ENCODE data around the gene S100A12. TPM values are rescaled to one million over a fixed set of nuclear protein-coding genes. Genes with fewer than 3 reads are reported as not detected.

Gene S100A12
- total RNA-seq, 2 experiments from 2014 or later = 4.0 to 5.5 TPM

GRCh38 chr1:153343811-153344717 is 31.4 kb downstream of the S100A12 start:
- no peak for TF ChIP-seq CTCF (IDR thresholded peaks at IDR 0.05)
- Mint-ChIP-seq H3K27ac (no peak overlapping the region), H3K36me3 (ENCODE audit: low read depth) (no peaks in the 10 kb centered on the region), H3K27me3 (peaks cover 22% of the 10 kb centered on the region), H3K4me3 (no peak overlapping the region), H3K4me1 (ENCODE audit: low read depth) (peaks cover 66% of the 10 kb centered on the region), H3K9me3 (no peaks in the 10 kb centered on the region)
- no peak overlapping the region for H3K27ac ChIP-seq (ENCODE audit: low read depth in 1 of 2, low read length in 2 of 2)
- DNase-seq (no peak), ATAC-seq (ENCODE audit: poor library complexity) (no peak)
- peaks cover 0 to 9% of the 10 kb centered on the region in 2 experiments for H3K27me3 ChIP-seq (ENCODE audit: control insufficient read depth in 1 of 2, insufficient read depth in 2 of 2, low read length in 2 of 2)
- no peaks in the 10 kb centered on the region for H3K9me3 ChIP-seq (ENCODE audit: control insufficient read depth in 1 of 2, insufficient read depth in 1 of 2, low read length in 2 of 2)
- no peaks in the 10 kb centered on the region for H3K36me3 ChIP-seq (ENCODE audit: insufficient read depth, low read length)
- ChIA-PET POLR2A (no interaction called here), CTCF (no interaction called here)
- H3K4me3 ChIP-seq (ENCODE audit: low read length) = no peak overlapping the region
- intact Hi-C loops (cut with DNase I, micrococcal nuclease) = no loop called here
- H3K4me1 ChIP-seq (ENCODE audit: insufficient read depth, low read length) = peaks cover 33% of the 10 kb centered on the region

DNA sequence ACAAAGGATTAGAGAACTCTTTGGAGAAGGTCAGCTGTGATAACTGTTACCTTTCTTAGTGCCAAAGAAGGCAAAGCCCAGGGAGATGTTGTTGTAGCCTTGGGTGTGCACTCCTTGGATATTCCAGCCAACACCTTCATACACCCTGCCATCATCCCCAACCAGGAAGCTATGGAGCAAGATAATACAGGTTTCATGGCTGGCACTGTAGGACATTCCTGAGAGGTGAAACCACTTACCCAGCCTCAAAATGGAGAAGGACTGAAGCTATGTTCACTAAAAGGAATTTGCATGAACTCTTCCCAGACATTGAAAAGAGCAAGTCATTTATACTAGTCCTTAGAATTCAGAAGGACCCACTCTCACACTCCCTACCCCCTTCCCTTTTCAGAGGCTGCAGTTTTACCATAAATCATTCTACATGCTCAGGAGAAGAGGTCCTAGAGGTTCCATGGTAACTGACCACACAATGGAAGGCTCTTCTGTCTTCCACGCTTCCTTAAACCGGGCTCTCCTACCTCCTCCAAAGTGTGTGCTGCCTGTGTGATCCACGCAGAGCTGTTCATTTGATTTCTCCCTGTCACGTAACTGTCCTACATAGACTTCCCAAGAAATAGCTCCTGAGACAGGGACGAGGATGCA is 32.3 kb downstream of the S100A12 start:
- ChIA-PET CTCF (interaction anchor here (1.4 kb wide), 1 partner anchor 9 kb away, joined by 5 read pairs; no protein-coding TSS in a partner anchor), POLR2A (interaction anchor here (1.2 kb wide), 1 partner anchor 14 kb away, joined by 3 read pairs; the partner anchor contains the start of gene S100A9)
- Histone ChIP-seq H3K27me3 (ENCODE audit: control insufficient read depth in 1 of 2, insufficient read depth in 2 of 2, low read length in 2 of 2) (peaks cover 0 to 9% of the 10 kb centered on the region in 2 experiments), H3K4me1 (ENCODE audit: insufficient read depth, low read length) (peaks cover 33% of the 10 kb centered on the region), H3K36me3 (ENCODE audit: insufficient read depth, low read length) (no peaks in the 10 kb centered on the region), H3K4me3 (ENCODE audit: low read length) (no peak overlapping the region), H3K27ac (ENCODE audit: low read depth in 1 of 2, low read length in 2 of 2) (no peak overlapping the region), H3K9me3 (ENCODE audit: control insufficient read depth in 1 of 2, insufficient read depth in 1 of 2, low read length in 2 of 2) (no peaks in the 10 kb centered on the region)
- ATAC-seq (ENCODE audit: poor library complexity) = no peak
- Mint-ChIP-seq H3K36me3 (ENCODE audit: low read depth) (no peaks in the 10 kb centered on the region), H3K4me3 (no peak overlapping the region), H3K9me3 (no peaks in the 10 kb centered on the region), H3K4me1 (ENCODE audit: low read depth) (peaks cover 75% of the 10 kb centered on the region), H3K27ac (no peak overlapping the region), H3K27me3 (peaks cover 18% of the 10 kb centered on the region)
- intact Hi-C loops (cut with DNase I, micrococcal nuclease) = no loop called here
- no peak for DNase-seq
- TF ChIP-seq CTCF (IDR thresholded peaks at IDR 0.05) = no peak

- ChIA-PET POLR2A (interaction anchor here (1.2 kb wide), 1 partner anchor 15 kb away, joined by 3 read pairs; the partner anchor contains the start of gene S100A9), CTCF (interaction anchor here (1.4 kb wide), 1 partner anchor 10 kb away, joined by 5 read pairs; no protein-coding TSS in a partner anchor)
- Histone ChIP-seq H3K36me3 (ENCODE audit: insufficient read depth, low read length) (no peaks in the 10 kb centered on the region), H3K27ac (ENCODE audit: low read depth in 1 of 2, low read length in 2 of 2) (no peak overlapping the region), H3K9me3 (ENCODE audit: control insufficient read depth in 1 of 2, insufficient read depth in 1 of 2, low read length in 2 of 2) (no peaks in the 10 kb centered on the region), H3K4me3 (ENCODE audit: low read length) (no peak overlapping the region), H3K4me1 (ENCODE audit: insufficient read depth, low read length) (peaks cover 33% of the 10 kb centered on the region), H3K27me3 (ENCODE audit: control insufficient read depth in 1 of 2, insufficient read depth in 2 of 2, low read length in 2 of 2) (peaks cover 0 to 9% of the 10 kb centered on the region in 2 experiments)
- Mint-ChIP-seq H3K9me3 (no peaks in the 10 kb centered on the region), H3K4me1 (ENCODE audit: low read depth) (peaks cover 85% of the 10 kb centered on the region), H3K36me3 (ENCODE audit: low read depth) (no peaks in the 10 kb centered on the region), H3K27ac (no peak overlapping the region), H3K4me3 (no peak overlapping the region), H3K27me3 (peaks cover 14% of the 10 kb centered on the region)
- intact Hi-C loops (cut with DNase I, micrococcal nuclease) = no loop called here
- ATAC-seq (ENCODE audit: poor library complexity) (no peak), DNase-seq (no peak)
- no peak for TF ChIP-seq CTCF (IDR thresholded peaks at IDR 0.05)
Measured at GRCh38 chr1:153342178-153342577, 33.2 kb downstream of the S100A12 start.

Measured in CD4-positive, alpha-beta T cell (primary cell).